Body of pancreas (tissue), 4 donors: ENCODE data around the gene DLG2. TPM values are rescaled to one million over a fixed set of nuclear protein-coding genes. Genes with fewer than 3 reads are reported as not detected.

Source experiments
- ATAC-seq: fragments of 150-250 bp; one replicate; pipeline ENCODE4 v1.9.1; 2016
- DNase-seq, 4 donors: peaks; one replicate each; pipeline ENCODE4 v3.0.0-alpha.2; 2019
- H3K27ac ChIP-seq, 4 donors: fragments of 200-600 bp; sonication (generic); 1 replicate in 3 of 4; 2 replicates in 1 of 4; pipeline versions ENCODE4 v1.5.1 to v1.6.1; 2016 to 2019; ENCODE audit warnings: mild to moderate bottlenecking in 1 of 4, mixed read lengths in 1 of 4, moderate library complexity in 1 of 4
- H3K27me3 ChIP-seq, 2 donors: fragments of 200-600 bp; sonication (generic); one replicate each; pipeline ENCODE4 v1.6.0; 2016; ENCODE audit warnings: mild to moderate bottlenecking in 1 of 2
- H3K36me3 ChIP-seq, 2 donors: fragments of 200-600 bp; sonication (generic); replicated peaks in 1 of 2; 2 replicates each; pipeline ENCODE4 v1.5.1; 2016; ENCODE audit warnings: low read depth in 2 of 2; ENCODE audit not compliant: insufficient read depth in 1 of 2
- H3K4me1 ChIP-seq: fragments of 200-600 bp; sonication (generic); one replicate; pipeline ENCODE4 v1.6.0; 2016
- H3K4me3 ChIP-seq, 2 donors: fragments of 200-600 bp; sonication (generic); 1 replicate in 1 of 2; 2 replicates in 1 of 2; pipeline ENCODE4 v1.5.1; 2016 to 2019
- H3K9me3 ChIP-seq, 3 donors: fragments of 200-600 bp; sonication (generic); 1 replicate in 2 of 3; 2 replicates in 1 of 3; pipeline ENCODE4 v1.5.1; 2016
- CTCF ChIP-seq, 7 experiments: fragments of 450-650 bp in 4 of 7; fragments of 200-600 bp in 3 of 7; sonication (generic) in 3 of 7; IDR thresholded peaks; one replicate each; pipeline ENCODE4 v1.5.1; 2016 to 2019; ENCODE audit warnings: antibody characterized with exemption in 7 of 7
- POLR2A ChIP-seq, 3 donors: fragments of 450-650 bp; IDR thresholded peaks; one replicate each; pipeline ENCODE4 v1.6.1; 2016; ENCODE audit warnings: antibody characterized with exemption in 3 of 3, mild to moderate bottlenecking in 2 of 3
- WGBS, 2 donors: methylation state at CpG; one replicate each; pipeline ENCODE4 v1.1.5; 2017; 5-methylcytosine and 5-hydroxymethylcytosine counted together
- intact Hi-C: fragments of 100-400 bp; cut with DNase I; formaldehyde crosslinking; loops from one replicate; pipeline ENCODE4 v1.15.1; 2023
- total RNA-seq, 2 donors: library from RNA; depleted of rRNA; stranded (reverse); fragments of >200 nt; gene quantifications; one replicate each; pipeline ENCODE4 v1.1.0, GENCODE V29; 2016

The DLG2 gene
- total RNA-seq, 2 donors from 2014 or later, result 6.0 to 13.2 TPM

GRCh38 chr11:84420271-84420670, 1206.9 kb downstream of the DLG2 start:
- ATAC-seq (no peak), DNase-seq (no peak)
- 45 to 49% methylated on average over 4 of the region's 4 CpGs for WGBS, 2 donors
- no peaks in the 10 kb centered on the region for H3K4me1 ChIP-seq
- H3K4me3 ChIP-seq, result no peak overlapping the region
- TF ChIP-seq POLR2A (IDR thresholded peaks at IDR 0.05), result no peak
- TF ChIP-seq CTCF (IDR thresholded peaks at IDR 0.05), result no peak
- no peaks in the 10 kb centered on the region for H3K9me3 ChIP-seq
- H3K27ac ChIP-seq, result no peak overlapping the region
- no peaks in the 10 kb centered on the region for H3K27me3 ChIP-seq
- intact Hi-C loops, result no loop called here
- no peaks in the 10 kb centered on the region for H3K36me3 ChIP-seq

GRCh38 chr11:84419616-84420015, 1207.5 kb downstream of the DLG2 start:
- 42 to 55% methylated on average over 3 of the region's 3 CpGs for WGBS, 2 donors
- no peaks in the 10 kb centered on the region for H3K4me1 ChIP-seq
- H3K9me3 ChIP-seq, result no peaks in the 10 kb centered on the region
- DNase-seq, result no peak
- H3K36me3 ChIP-seq, result no peaks in the 10 kb centered on the region
- TF ChIP-seq POLR2A (IDR thresholded peaks at IDR 0.05) (no peak), CTCF (IDR thresholded peaks at IDR 0.05) (no peak)
- no peaks in the 10 kb centered on the region for H3K27me3 ChIP-seq
- no peak overlapping the region for H3K27ac ChIP-seq
- ATAC-seq, result no peak
- no peak overlapping the region for H3K4me3 ChIP-seq
- intact Hi-C loops, result no loop called here

- Histone ChIP-seq H3K27me3 (no peaks in the 10 kb centered on the region), H3K9me3 (no peaks in the 10 kb centered on the region), H3K4me3 (no peak overlapping the region), H3K36me3 (no peaks in the 10 kb centered on the region), H3K27ac (no peak overlapping the region), H3K4me1 (no peaks in the 10 kb centered on the region)
- TF ChIP-seq CTCF (IDR thresholded peaks at IDR 0.05) (no peak), POLR2A (IDR thresholded peaks at IDR 0.05) (no peak)
- DNase-seq (no peak), ATAC-seq (no peak)
- 0% methylated on average over 1 of the region's 1 CpG for WGBS, 2 donors
- intact Hi-C loops, result no loop called here
Measured at GRCh38 chr11:84414920-84415319, 1212.2 kb downstream of the DLG2 start.

- Histone ChIP-seq H3K27ac (no peak overlapping the region), H3K36me3 (no peaks in the 10 kb centered on the region), H3K27me3 (no peaks in the 10 kb centered on the region), H3K9me3 (no peaks in the 10 kb centered on the region), H3K4me3 (no peak overlapping the region), H3K4me1 (no peaks in the 10 kb centered on the region)
- intact Hi-C loops, result no loop called here
- DNase-seq, result no peak
- ATAC-seq, result no peak
- TF ChIP-seq POLR2A (IDR thresholded peaks at IDR 0.05), result no peak
Measured at GRCh38 chr11:84413549-84413948, 1213.6 kb downstream of the DLG2 start.

DNA sequence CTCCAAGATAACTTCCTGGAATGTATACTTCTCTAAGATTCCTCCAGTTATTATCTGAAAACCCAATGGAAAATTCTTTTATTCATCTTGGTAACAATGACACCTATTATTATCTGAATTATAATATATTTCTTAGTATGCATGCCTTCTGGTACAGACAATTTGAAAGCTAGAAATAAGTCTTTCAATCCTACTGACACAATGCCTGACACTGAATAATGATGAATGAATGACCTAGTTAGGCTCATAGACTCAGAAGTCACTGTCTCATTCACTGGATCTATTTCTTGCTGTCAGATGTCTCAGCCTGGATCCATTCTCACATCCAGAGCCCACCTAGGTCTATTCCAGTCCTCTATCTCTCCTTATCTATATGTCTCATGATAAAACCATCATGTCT, 1214.3 kb downstream of the DLG2 start:
- no peak for TF ChIP-seq CTCF (IDR thresholded peaks at IDR 0.05)
- no peak for TF ChIP-seq POLR2A (IDR thresholded peaks at IDR 0.05)
- intact Hi-C loops, result no loop called here
- DNase-seq, result no peak

More for the DNA sequence above, 1214.3 kb downstream of the DLG2 start:
- Histone ChIP-seq H3K4me1 (no peaks in the 10 kb centered on the region), H3K9me3 (no peaks in the 10 kb centered on the region), H3K27me3 (no peaks in the 10 kb centered on the region), H3K4me3 (no peak overlapping the region), H3K27ac (no peak overlapping the region), H3K36me3 (no peaks in the 10 kb centered on the region)
- ATAC-seq, result no peak
